SH-SY5Y (cell line): Measurements from ENCODE around the gene PBX1.

Source experiments
- GATA2 ChIP-seq: IDR thresholded peaks from 2 replicates; pipeline ENCODE4 v1.6.1; 2011; ENCODE audit warnings: mild to moderate bottlenecking, low read depth, low read length
- GATA3 ChIP-seq: IDR thresholded peaks from 2 replicates; pipeline ENCODE4 v1.6.1; 2011; ENCODE audit warnings: low read depth, mild to moderate bottlenecking, low read length, moderate library complexity

- no peak for TF ChIP-seq GATA3
- no peak for TF ChIP-seq GATA2
These were observed 169.7 kb downstream of the PBX1 start for GRCh38 chr1:164728719-164729118.
